ENCODE measurements around the gene PTGDS.

The PTGDS gene

DNA sequence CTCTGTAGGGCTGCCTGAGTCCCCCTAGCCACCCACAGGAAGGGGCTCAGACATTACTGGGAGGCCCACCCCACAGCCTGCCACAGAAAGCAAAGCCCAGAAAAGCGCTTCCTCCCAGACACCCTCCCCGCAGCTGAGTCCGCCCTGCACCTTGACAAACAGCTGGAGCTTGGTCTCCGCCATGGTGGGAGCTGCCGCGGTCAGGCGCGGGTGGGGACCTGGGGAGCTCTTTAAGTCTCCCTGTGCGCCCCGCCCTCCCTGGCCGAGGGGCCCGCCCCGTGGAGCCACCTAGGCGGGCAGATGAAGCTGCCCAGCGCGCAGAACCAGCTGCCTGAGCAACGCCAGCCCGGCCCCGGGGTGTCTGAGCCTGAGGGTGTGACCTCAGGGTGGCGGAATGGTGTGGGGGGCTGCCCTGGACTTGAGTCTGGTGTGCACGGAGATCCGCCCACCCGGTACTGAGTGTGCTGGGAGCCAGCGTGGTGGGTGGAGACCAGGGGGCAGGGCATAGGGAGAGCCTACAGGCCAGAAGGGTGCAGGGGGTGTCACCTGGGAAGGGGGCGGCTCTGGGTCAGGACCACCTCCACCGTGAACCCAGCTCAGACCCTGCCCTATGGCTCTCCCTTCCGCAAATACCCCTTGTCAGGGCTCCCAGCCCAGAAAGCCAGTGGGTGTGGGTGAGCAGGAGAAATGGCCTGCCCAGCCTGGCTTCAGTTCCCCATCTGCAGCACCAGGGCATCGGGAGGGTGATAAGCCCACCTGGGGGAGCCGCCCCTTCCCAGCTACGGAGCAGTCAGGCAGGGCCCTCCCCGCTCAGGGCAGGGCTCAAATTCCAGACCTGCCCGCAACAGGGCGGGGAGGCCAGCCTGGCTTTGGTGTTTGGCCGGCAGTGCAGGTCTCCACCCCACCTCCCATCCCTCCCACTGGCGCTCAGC, 19.3 kb downstream of the PTGDS start, which contains the start of gene CLIC3:
TSS of gene CLIC3 (minus strand) at position 208 of the 932 bp plus-strand sequence. CDS start at position 183, 25 bp downstream.
- DNase-seq (ENCODE audit: low spot score) = no peak
- TF ChIP-seq, protein P1, sequence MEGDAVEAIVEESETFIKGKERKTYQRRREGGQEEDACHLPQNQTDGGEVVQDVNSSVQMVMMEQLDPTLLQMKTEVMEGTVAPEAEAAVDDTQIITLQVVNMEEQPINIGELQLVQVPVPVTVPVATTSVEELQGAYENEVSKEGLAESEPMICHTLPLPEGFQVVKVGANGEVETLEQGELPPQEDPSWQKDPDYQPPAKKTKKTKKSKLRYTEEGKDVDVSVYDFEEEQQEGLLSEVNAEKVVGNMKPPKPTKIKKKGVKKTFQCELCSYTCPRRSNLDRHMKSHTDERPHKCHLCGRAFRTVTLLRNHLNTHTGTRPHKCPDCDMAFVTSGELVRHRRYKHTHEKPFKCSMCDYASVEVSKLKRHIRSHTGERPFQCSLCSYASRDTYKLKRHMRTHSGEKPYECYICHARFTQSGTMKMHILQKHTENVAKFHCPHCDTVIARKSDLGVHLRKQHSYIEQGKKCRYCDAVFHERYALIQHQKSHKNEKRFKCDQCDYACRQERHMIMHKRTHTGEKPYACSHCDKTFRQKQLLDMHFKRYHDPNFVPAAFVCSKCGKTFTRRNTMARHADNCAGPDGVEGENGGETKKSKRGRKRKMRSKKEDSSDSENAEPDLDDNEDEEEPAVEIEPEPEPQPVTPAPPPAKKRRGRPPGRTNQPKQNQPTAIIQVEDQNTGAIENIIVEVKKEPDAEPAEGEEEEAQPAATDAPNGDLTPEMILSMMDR (IDR thresholded peaks at IDR 0.05; ENCODE audit: extremely low read depth, missing control alignments) = no peak

- DNase-seq (ENCODE audit: low spot score) = no peak
These were observed 20.1 kb downstream of the PTGDS start for GRCh38 chr9:136997371-136997770.

GRCh38 chr9:136997830-136998234, 20.5 kb downstream of the PTGDS start:
- TF ChIP-seq, protein P1 (IDR thresholded peaks at IDR 0.05; ENCODE audit: extremely low read depth, missing control alignments) = no peak
- no peak for DNase-seq (ENCODE audit: low spot score)

More at GRCh38 chr9:136997371-136997770, 20.1 kb downstream of the PTGDS start:
- TF ChIP-seq, protein P1 (IDR thresholded peaks at IDR 0.05; ENCODE audit: extremely low read depth, missing control alignments) = no peak

DNA sequence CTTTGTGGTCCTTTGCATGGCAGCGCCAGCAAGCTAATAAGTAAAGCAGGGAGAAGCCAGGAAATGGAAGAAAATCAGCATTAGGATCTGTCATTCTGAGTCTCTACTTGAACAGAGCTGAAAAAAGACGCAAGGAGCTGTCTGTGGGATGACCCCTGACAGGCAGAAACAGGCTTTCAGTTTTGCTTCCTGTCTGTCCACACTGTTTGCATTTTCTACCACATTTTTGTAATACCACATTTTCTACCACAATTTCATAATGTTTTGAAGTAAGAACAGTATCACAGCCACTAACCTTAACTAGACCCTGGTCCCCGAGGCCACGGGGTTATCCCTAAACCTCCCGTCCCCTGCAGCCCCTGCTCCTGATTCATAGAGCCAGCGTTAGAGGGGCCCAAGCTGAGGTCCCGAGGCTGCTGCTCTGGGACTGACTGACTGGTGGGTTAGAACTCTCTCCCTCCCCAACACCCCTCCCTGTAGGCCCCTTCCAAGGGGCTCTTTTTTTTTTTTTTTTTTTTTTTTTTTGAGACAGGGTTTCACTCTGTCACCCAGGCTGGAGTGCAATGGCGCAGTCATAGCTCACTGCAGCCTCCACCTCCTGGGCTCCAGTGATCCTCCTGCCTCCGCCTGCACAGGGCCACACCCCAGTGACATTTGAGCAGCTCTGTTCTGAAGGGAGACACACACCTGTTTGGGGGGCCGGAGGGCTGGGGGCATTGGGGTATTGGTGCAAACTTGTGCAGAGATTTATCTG, 23.1 kb downstream of the PTGDS start:
- TF ChIP-seq, protein P1 (IDR thresholded peaks at IDR 0.05; ENCODE audit: extremely low read depth, missing control alignments) = no peak
- DNase-seq (ENCODE audit: low spot score) = peak; percentile 91

DNA sequence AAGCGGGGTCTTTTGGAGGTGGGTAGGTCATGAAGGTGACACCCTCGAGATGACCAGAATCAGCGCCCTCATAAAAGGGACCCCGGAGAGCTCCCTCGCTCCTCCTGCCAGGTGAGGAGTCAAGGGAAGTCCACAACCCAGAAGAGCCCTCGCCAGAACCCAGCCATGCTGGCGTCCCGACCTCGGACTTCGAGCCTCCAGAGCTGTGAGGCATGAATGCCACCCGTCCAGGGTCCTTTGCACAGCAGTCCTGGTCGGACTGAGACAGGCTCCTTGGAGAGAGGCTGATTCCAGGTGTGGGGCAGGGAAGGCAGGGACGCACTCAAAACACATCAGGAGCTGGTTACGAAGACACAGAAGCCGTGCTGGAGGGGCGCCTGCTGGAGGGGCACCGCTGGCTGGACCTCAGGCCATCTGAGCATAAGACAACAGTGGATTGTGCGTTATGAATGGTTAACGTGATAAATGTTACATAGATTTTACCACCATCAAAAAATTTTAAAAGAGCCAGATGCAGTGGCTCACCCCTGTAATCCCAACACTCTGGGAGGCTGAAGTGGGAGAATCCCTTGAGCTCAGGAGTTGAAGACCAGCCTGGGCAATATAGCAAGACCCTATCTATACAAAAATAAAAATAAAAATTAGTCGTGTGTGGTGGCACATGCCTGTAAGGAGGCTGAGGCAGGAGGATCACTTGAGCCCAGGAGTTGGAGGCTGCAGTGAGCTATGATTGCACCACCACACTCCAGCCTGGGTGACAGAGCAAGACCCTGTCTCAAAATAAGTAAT, 24.7 kb downstream of the PTGDS start:
- DNase-seq (ENCODE audit: low spot score) = no peak
- TF ChIP-seq, protein P1 (IDR thresholded peaks at IDR 0.05; ENCODE audit: extremely low read depth, missing control alignments) = no peak

GRCh38 chr9:137002646-137003041, 25.3 kb downstream of the PTGDS start:
- TF ChIP-seq, protein P1 (IDR thresholded peaks at IDR 0.05; ENCODE audit: extremely low read depth, missing control alignments) = no peak

More at GRCh38 chr9:137002646-137003041, 25.3 kb downstream of the PTGDS start:
- DNase-seq (ENCODE audit: low spot score) = no peak
